ENCODE results near the gene TUBB4A. TPM values are rescaled to one million over a fixed set of nuclear protein-coding genes. Genes with fewer than 3 reads are reported as not detected.

Gene TUBB4A
- total and polyA plus RNA-seq, 9 of the 15 experiments (the other 6 are each of a cell fraction or from before 2014, with no cell fraction given) = 0.14 to 7.0 (median 0.75) TPM

DNA sequence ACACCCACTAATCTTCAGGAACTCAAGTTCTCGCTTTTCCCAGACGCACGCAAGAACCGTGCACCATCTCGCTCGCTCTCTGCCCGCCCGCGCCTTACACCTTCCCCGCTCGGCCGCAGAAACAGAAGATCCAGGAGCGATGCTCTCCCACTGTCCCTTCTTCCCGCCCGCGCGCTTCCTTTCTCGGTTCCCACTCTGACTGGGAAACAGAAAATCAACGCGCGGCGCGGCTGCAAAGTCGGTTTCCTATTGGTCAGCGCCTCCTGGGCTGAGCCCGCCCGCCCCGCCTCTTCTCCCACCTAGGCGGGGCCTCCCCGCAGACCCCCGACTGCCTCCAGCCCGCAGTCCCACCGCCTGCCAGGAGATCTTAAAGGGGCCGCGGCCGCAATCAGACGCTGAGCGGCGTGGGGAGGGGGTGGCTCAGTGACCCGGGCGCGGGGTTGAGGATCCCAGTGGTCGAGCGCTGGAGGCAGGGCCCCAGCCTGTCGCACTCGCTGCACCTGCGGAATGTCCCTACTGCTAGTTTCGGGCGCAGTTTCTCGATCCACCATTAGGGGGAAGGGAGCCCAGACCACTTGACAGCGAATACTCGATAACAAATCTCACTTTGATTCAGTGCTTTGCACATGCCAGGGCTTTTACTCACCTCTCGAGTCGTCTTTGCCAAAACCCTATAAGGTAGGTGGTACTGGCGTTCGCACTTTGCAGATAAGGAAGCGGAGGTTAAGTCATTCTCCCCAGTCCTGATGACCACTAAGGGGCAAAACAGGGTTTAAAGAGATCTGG, 41.8 kb downstream of the TUBB4A start (continued):
- TF ChIP-seq AFF1 (IDR thresholded peaks at IDR 0.05; ENCODE audit: low read depth in 1 of 2, partially characterized antibody in 2 of 2) (peak in 1 of 2 experiments; percentile 72), RBM15 (IDR thresholded peaks at IDR 0.05; ENCODE audit: insufficient read depth, low read length) (no peak), TCF3 (CRISPR knock-in tag; IDR thresholded peaks at IDR 0.05) (no peak), ZNF12 (CRISPR knock-in tag; IDR thresholded peaks at IDR 0.05) (no peak), TEAD2 (tag; IDR thresholded peaks at IDR 0.05) (no peak), ZNF644 (tag; IDR thresholded peaks at IDR 0.05; ENCODE audit: low read depth) (no peak), NFIX (CRISPR knock-in tag; IDR thresholded peaks at IDR 0.05; ENCODE audit: low read depth) (no peak), MAFG (tag; conservative IDR thresholded peaks at IDR 0.05) (no peak)
- TF ChIP-seq, protein P1, sequence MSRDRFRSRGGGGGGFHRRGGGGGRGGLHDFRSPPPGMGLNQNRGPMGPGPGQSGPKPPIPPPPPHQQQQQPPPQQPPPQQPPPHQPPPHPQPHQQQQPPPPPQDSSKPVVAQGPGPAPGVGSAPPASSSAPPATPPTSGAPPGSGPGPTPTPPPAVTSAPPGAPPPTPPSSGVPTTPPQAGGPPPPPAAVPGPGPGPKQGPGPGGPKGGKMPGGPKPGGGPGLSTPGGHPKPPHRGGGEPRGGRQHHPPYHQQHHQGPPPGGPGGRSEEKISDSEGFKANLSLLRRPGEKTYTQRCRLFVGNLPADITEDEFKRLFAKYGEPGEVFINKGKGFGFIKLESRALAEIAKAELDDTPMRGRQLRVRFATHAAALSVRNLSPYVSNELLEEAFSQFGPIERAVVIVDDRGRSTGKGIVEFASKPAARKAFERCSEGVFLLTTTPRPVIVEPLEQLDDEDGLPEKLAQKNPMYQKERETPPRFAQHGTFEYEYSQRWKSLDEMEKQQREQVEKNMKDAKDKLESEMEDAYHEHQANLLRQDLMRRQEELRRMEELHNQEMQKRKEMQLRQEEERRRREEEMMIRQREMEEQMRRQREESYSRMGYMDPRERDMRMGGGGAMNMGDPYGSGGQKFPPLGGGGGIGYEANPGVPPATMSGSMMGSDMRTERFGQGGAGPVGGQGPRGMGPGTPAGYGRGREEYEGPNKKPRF (IDR thresholded peaks at IDR 0.05; ENCODE audit: low read depth, low read length) = no peak
- TF ChIP-seq, protein P2, sequence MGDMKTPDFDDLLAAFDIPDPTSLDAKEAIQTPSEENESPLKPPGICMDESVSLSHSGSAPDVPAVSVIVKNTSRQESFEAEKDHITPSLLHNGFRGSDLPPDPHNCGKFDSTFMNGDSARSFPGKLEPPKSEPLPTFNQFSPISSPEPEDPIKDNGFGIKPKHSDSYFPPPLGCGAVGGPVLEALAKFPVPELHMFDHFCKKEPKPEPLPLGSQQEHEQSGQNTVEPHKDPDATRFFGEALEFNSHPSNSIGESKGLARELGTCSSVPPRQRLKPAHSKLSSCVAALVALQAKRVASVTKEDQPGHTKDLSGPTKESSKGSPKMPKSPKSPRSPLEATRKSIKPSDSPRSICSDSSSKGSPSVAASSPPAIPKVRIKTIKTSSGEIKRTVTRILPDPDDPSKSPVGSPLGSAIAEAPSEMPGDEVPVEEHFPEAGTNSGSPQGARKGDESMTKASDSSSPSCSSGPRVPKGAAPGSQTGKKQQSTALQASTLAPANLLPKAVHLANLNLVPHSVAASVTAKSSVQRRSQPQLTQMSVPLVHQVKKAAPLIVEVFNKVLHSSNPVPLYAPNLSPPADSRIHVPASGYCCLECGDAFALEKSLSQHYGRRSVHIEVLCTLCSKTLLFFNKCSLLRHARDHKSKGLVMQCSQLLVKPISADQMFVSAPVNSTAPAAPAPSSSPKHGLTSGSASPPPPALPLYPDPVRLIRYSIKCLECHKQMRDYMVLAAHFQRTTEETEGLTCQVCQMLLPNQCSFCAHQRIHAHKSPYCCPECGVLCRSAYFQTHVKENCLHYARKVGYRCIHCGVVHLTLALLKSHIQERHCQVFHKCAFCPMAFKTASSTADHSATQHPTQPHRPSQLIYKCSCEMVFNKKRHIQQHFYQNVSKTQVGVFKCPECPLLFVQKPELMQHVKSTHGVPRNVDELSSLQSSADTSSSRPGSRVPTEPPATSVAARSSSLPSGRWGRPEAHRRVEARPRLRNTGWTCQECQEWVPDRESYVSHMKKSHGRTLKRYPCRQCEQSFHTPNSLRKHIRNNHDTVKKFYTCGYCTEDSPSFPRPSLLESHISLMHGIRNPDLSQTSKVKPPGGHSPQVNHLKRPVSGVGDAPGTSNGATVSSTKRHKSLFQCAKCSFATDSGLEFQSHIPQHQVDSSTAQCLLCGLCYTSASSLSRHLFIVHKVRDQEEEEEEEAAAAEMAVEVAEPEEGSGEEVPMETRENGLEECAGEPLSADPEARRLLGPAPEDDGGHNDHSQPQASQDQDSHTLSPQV (IDR thresholded peaks at IDR 0.05) = no peak
- TF ChIP-seq, protein P3, sequence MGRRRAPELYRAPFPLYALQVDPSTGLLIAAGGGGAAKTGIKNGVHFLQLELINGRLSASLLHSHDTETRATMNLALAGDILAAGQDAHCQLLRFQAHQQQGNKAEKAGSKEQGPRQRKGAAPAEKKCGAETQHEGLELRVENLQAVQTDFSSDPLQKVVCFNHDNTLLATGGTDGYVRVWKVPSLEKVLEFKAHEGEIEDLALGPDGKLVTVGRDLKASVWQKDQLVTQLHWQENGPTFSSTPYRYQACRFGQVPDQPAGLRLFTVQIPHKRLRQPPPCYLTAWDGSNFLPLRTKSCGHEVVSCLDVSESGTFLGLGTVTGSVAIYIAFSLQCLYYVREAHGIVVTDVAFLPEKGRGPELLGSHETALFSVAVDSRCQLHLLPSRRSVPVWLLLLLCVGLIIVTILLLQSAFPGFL (CRISPR knock-in tag; IDR thresholded peaks at IDR 0.05) = no peak
- TF ChIP-seq, protein P4, sequence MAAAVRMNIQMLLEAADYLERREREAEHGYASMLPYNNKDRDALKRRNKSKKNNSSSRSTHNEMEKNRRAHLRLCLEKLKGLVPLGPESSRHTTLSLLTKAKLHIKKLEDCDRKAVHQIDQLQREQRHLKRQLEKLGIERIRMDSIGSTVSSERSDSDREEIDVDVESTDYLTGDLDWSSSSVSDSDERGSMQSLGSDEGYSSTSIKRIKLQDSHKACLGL (CRISPR knock-in tag; IDR thresholded peaks at IDR 0.05; ENCODE audit: borderline replicate concordance, poor library complexity, severe bottlenecking) = no peak
